Endothelial cell of umbilical vein (primary cell): ENCODE measurements around the gene ZNF138. TPM values are rescaled to one million over a fixed set of nuclear protein-coding genes. Genes with fewer than 3 reads are reported as not detected.
"Not testable (repeated sequence)": the region's sequence is repeated elsewhere in the genome, so short reads cannot be mapped to it uniquely, and the experiment has no call there.

Experiments
- BruUV-seq: library from RNA; stranded (reverse); fragments of 400-500 nt; replicated peaks from 2 replicates; lab custom pipeline; 2021; lab: Mats Ljungman, UMichigan
- CTCF ChIA-PET: fragments of 300-600, 350-600 bp; sonication (Branson Sonifier 250); formaldehyde crosslinking; loops from one replicate; lab custom pipeline; 2021; ENCODE audit warnings: antibody characterized with exemption, inconsistent platforms; lab: Charles Lee
- POLR2A ChIA-PET: fragments of 300-600, 350-600 bp; sonication (Branson Sonifier 250); formaldehyde crosslinking; loops from one replicate; lab custom pipeline; 2021; ENCODE audit warnings: antibody characterized with exemption, inconsistent platforms; lab: Charles Lee
- DNase-seq: peaks from one replicate; pipeline ENCODE4 v3.0.0-alpha.2; 2011; ENCODE audit warnings: low read depth, low spot score
- FAIRE-seq: peaks from 2 replicates; lab custom pipeline; 2011; peaks lifted over from hg19 to GRCh38; lab: Jason Lieb, UNC
- H2AFZ ChIP-seq: 2 replicates; pipeline ENCODE4 v1.6.0; 2012; ENCODE audit warnings: low read depth, low read length, control low read depth, inconsistent platforms
- H3K27ac ChIP-seq: 2 replicates; pipeline ENCODE4 v1.5.1; 2011; ENCODE audit warnings: low read depth, mild to moderate bottlenecking, control low read depth, low read length, moderate library complexity; ENCODE audit not compliant: insufficient read depth
- H3K27me3 ChIP-seq, 2 experiments: 2 replicates each; pipeline versions ENCODE4 v1.6.0 to v1.6.1; 2011; ENCODE audit warnings: low read length in 2 of 2, mixed read lengths in 1 of 2; ENCODE audit not compliant: control insufficient read depth in 2 of 2, insufficient read depth in 2 of 2
- H3K36me3 ChIP-seq, 2 experiments: 2 replicates in 1 of 2; 3 replicates in 1 of 2; pipeline ENCODE4 v1.5.1; 2011; ENCODE audit warnings: low read length in 2 of 2, mild to moderate bottlenecking in 1 of 2, moderate library complexity in 1 of 2; ENCODE audit not compliant: control insufficient read depth in 2 of 2, insufficient read depth in 2 of 2; ENCODE audit errors: extremely low read depth in 1 of 2
- H3K4me1 ChIP-seq: 3 replicates; pipeline ENCODE4 v1.5.1; 2011; ENCODE audit warnings: mild to moderate bottlenecking, low read length; ENCODE audit not compliant: control insufficient read depth, insufficient read depth; ENCODE audit errors: extremely low read depth
- H3K4me2 ChIP-seq: 2 replicates; pipeline ENCODE4 v1.6.1; 2011; ENCODE audit warnings: low read length, control low read depth, mixed read lengths; ENCODE audit not compliant: insufficient read depth
- H3K4me3 ChIP-seq, 3 experiments: fragments of 200-600 bp in 1 of 3; sonication (generic), shearing (Covaris generic) in 1 of 3; replicated peaks in 1 of 3; 2 replicates each; pipeline ENCODE4 v1.5.1; 2011 to 2016; ENCODE audit warnings: control low read depth in 3 of 3, low read length in 3 of 3, mild to moderate bottlenecking in 2 of 3, inconsistent platforms in 1 of 3, low read depth in 1 of 3, moderate library complexity in 1 of 3; ENCODE audit not compliant: insufficient read depth in 1 of 3
- H3K79me2 ChIP-seq: 2 replicates; pipeline ENCODE4 v1.6.0; 2012; ENCODE audit warnings: low read length, inconsistent platforms; ENCODE audit not compliant: control insufficient read depth, insufficient read depth
- H3K9ac ChIP-seq: replicated peaks from 2 replicates; pipeline ENCODE3; 2011; ENCODE audit warnings: low read length, control low read depth; ENCODE audit not compliant: insufficient read depth; ENCODE audit errors: extremely low read depth
- H3K9me1 ChIP-seq: replicated peaks from 3 replicates; pipeline ENCODE4 v1.6.0; 2011; ENCODE audit warnings: mild to moderate bottlenecking, low read length; ENCODE audit not compliant: control insufficient read depth, insufficient read depth; ENCODE audit errors: extremely low read depth
- H3K9me3 ChIP-seq: replicated peaks from 2 replicates; pipeline ENCODE4 v1.5.1; 2012; ENCODE audit warnings: low read length, inconsistent platforms; ENCODE audit not compliant: control insufficient read depth, insufficient read depth
- H4K20me1 ChIP-seq: replicated peaks from 2 replicates; pipeline ENCODE3; 2011; ENCODE audit warnings: mild to moderate bottlenecking, low read length; ENCODE audit not compliant: control insufficient read depth, insufficient read depth; ENCODE audit errors: extremely low read depth
- CTCF ChIP-seq, 2 donors: IDR thresholded peaks; 1 replicate in 1 of 2; 2 replicates in 1 of 2; pipeline ENCODE4 v1.5.1; 2011; ENCODE audit warnings: low read length in 2 of 2, mild to moderate bottlenecking in 2 of 2, moderate library complexity in 2 of 2, control low read depth in 1 of 2, inconsistent platforms in 1 of 2, low read depth in 1 of 2; ENCODE audit not compliant: insufficient read depth in 1 of 2; ENCODE audit errors: extremely low read depth in 1 of 2
- EZH2 ChIP-seq: IDR thresholded peaks from 2 replicates; pipeline ENCODE4 v1.6.1; 2012; ENCODE audit warnings: borderline replicate concordance, low read depth, mild to moderate bottlenecking, moderate library complexity, low read length, inconsistent platforms; ENCODE audit not compliant: severe bottlenecking
- FOS ChIP-seq: IDR thresholded peaks from 2 replicates; pipeline ENCODE4 v1.6.1; 2011; ENCODE audit warnings: mild to moderate bottlenecking, low read length, moderate library complexity, borderline replicate concordance; ENCODE audit not compliant: insufficient read depth
- GATA2 ChIP-seq: IDR thresholded peaks from 2 replicates; pipeline ENCODE4 v1.7.0; 2011; ENCODE audit warnings: low read depth, mild to moderate bottlenecking, moderate library complexity, mixed read lengths, low read length; ENCODE audit not compliant: insufficient read length, insufficient read depth
- JUN ChIP-seq: IDR thresholded peaks from 2 replicates; pipeline ENCODE4 v1.6.1; 2011; ENCODE audit warnings: borderline replicate concordance, low read depth; ENCODE audit not compliant: insufficient read length, insufficient read depth
- MAX ChIP-seq: IDR thresholded peaks from 2 replicates; pipeline ENCODE4 v1.6.1; 2011; ENCODE audit not compliant: insufficient read depth, insufficient read length
- MYC ChIP-seq: IDR thresholded peaks from one replicate; pipeline ENCODE4 v1.6.1; 2011; ENCODE audit warnings: mild to moderate bottlenecking, low read depth, low read length
- POLR2A ChIP-seq: IDR thresholded peaks from 2 replicates; pipeline ENCODE4 v1.6.1; 2012; ENCODE audit warnings: low read depth, mild to moderate bottlenecking, control low read depth, low read length
- POLR2AphosphoS5 ChIP-seq: IDR thresholded peaks from 2 replicates; pipeline ENCODE4 v1.6.1; 2012; ENCODE audit warnings: low read depth, mild to moderate bottlenecking, control low read depth, low read length, moderate library complexity; ENCODE audit not compliant: insufficient read depth
- dilution Hi-C: fragments of 300-500 bp; cut with MboI; formaldehyde crosslinking; loops from one replicate; pipeline ENCODE4 v1.15.0; 2019; ENCODE audit warnings: low sequenced_read_pairs; ENCODE audit not compliant: extremely low pct_ligation_motif_present
- intact Hi-C: fragments of 100-400 bp; cut with micrococcal nuclease; formaldehyde crosslinking; loops from one replicate; pipeline ENCODE4 v1.10.0; 2022
- polyA plus RNA-seq, 4 experiments: library from polyadenylated mRNA; depleted of rRNA in 3 of 4; stranded (reverse) in 3 of 4; unstranded in 1 of 4; fragments of >200 nt; gene quantifications; 2 replicates each; pipeline versions ENCODE4 v1.2.1 to v1.2.3, GENCODE V29; 2011 to 2012; ENCODE audit warnings: missing spikeins in 1 of 4
- total RNA-seq: library from RNA; stranded (reverse); gene quantifications from 2 replicates; pipeline ENCODE4 v1.2.3, GENCODE V29; 2021

Gene ZNF138
- total and polyA plus RNA-seq, 2 donors (not counting 3 experiments of a cell fraction or from before 2014, with no cell fraction given): 2.0 to 3.3 TPM

GRCh38 chr7:64787295-64787694 lies 6.9 kb upstream of the ZNF138 start:
- Histone ChIP-seq H3K9me3 (no peaks in the 10 kb centered on the region), H3K27me3 (no peaks in the 10 kb centered on the region), H3K27ac (no peak overlapping the region), H3K79me2 (no peaks in the 10 kb centered on the region), H3K36me3 (no peaks in the 10 kb centered on the region), H3K9me1 (no peaks in the 10 kb centered on the region), H3K4me3 (no peak overlapping the region), H3K9ac (no peak overlapping the region), H4K20me1 (no peaks in the 10 kb centered on the region), H3K4me2 (no peak overlapping the region), H2AFZ (no peak overlapping the region), H3K4me1 (no peaks in the 10 kb centered on the region)
- FAIRE-seq: no peak
- dilution Hi-C loops (no loop called here), intact Hi-C loops (no loop called here)
- ChIA-PET POLR2A (no interaction called here), CTCF (no interaction called here)
- no TSS peak for BruUV-seq
- no peak for DNase-seq
- no peak for TF ChIP-seq MAX
- TF ChIP-seq GATA2: no peak
- TF ChIP-seq EZH2: no peak
- no peak for TF ChIP-seq MYC
- TF ChIP-seq POLR2A: no peak
- no peak for TF ChIP-seq JUN
- TF ChIP-seq POLR2AphosphoS5: no peak
- TF ChIP-seq FOS: no peak
- TF ChIP-seq CTCF (IDR thresholded peaks at IDR 0.05; ENCODE audit: extremely low read depth in 1 of 2, insufficient read depth in 1 of 2, low read depth in 1 of 2, low read length in 2 of 2): no peak

- BruUV-seq, H3K9ac ChIP-seq, H3K4me3 ChIP-seq, H3K27ac ChIP-seq, FAIRE-seq, intact Hi-C loops, H3K9me1 ChIP-seq, CTCF ChIA-PET, dilution Hi-C loops, H3K27me3 ChIP-seq, H3K9me3 ChIP-seq, H3K4me2 ChIP-seq, H3K4me1 ChIP-seq, H2AFZ ChIP-seq, POLR2A ChIA-PET, H4K20me1 ChIP-seq, H3K36me3 ChIP-seq, H3K79me2 ChIP-seq, DNase-seq: not testable (repeated sequence)
Observed at GRCh38 chr7:64789241-64789640, 5.0 kb upstream of the ZNF138 start.
